Caco-2 (cell line): Measurements from ENCODE around the gene RMDN3. TPM values are rescaled to one million over a fixed set of nuclear protein-coding genes. Genes with fewer than 3 reads are reported as not detected.

Experiments used
- BruUV-seq: library from RNA; stranded (reverse); fragments of 400-500 nt; replicated peaks from 2 replicates; lab custom pipeline; 2021; lab: Mats Ljungman, UMichigan
- CTCF ChIA-PET: fragments of 300-600 bp; sonication (Branson Sonifier 250); formaldehyde crosslinking; loops from one replicate; lab custom pipeline; 2022; ENCODE audit warnings: antibody characterized with exemption; lab: Charles Lee
- POLR2A ChIA-PET: fragments of 300-600 bp; sonication (Branson Sonifier 250); formaldehyde crosslinking; loops from one replicate; lab custom pipeline; 2022; ENCODE audit warnings: antibody characterized with exemption; lab: Charles Lee
- DNase-seq, 2 experiments: peaks; one replicate each; pipeline versions ENCODE4 v3.0.0 to v3.0.0-alpha.2; 2020 to 2022
- H3K27me3 ChIP-seq: replicated peaks from 2 replicates; pipeline ENCODE4 v1.6.0; 2011; ENCODE audit warnings: low read length; ENCODE audit not compliant: control insufficient read depth, insufficient read depth
- H3K36me3 ChIP-seq: 2 replicates; pipeline ENCODE4 v1.5.1; 2011; ENCODE audit warnings: low read length; ENCODE audit not compliant: control insufficient read depth, insufficient read depth
- H3K4me1 ChIP-seq: fragments of 250-450 bp; sonication (Bioruptor Pico); 2 replicates; pipeline ENCODE4 v1.5.1; 2020; ENCODE audit warnings: mild to moderate bottlenecking
- H3K4me3 ChIP-seq: 2 replicates; pipeline ENCODE4 v1.5.1; 2011; ENCODE audit warnings: low read depth, mild to moderate bottlenecking, control low read depth, low read length
- H3K9me3 ChIP-seq: fragments of 250-450 bp; sonication (Bioruptor Pico); 2 replicates; pipeline ENCODE4 v1.5.1; 2020; ENCODE audit warnings: mild to moderate bottlenecking, moderate library complexity
- H3K27ac Mint-ChIP-seq: one replicate; pipeline ENCODE4 v1.8.0; 2022; ENCODE audit warnings: mixed read lengths; ENCODE audit not compliant: unreplicated experiment
- H3K27me3 Mint-ChIP-seq: one replicate; pipeline ENCODE4 v1.8.0; 2022; ENCODE audit warnings: mixed read lengths; ENCODE audit not compliant: insufficient read depth, unreplicated experiment
- H3K36me3 Mint-ChIP-seq: one replicate; pipeline ENCODE4 v1.8.0; 2022; ENCODE audit warnings: mild to moderate bottlenecking, mixed read lengths; ENCODE audit not compliant: insufficient read depth, unreplicated experiment
- H3K4me1 Mint-ChIP-seq: one replicate; pipeline ENCODE4 v1.8.0; 2022; ENCODE audit warnings: low read depth, mixed read lengths; ENCODE audit not compliant: unreplicated experiment
- H3K4me3 Mint-ChIP-seq: one replicate; pipeline ENCODE4 v1.8.0; 2022; ENCODE audit warnings: mild to moderate bottlenecking, moderate library complexity, mixed read lengths; ENCODE audit not compliant: unreplicated experiment
- H3K9me3 Mint-ChIP-seq: one replicate; pipeline ENCODE4 v1.8.0; 2022; ENCODE audit warnings: mixed read lengths; ENCODE audit not compliant: unreplicated experiment
- CTCF ChIP-seq, 2 experiments: fragments of 200-600 bp in 1 of 2; IDR thresholded peaks; 1 replicate in 1 of 2; 2 replicates in 1 of 2; pipeline versions ENCODE4 v1.5.1 to v1.8.0; 2011 to 2022; ENCODE audit warnings: antibody characterized with exemption in 1 of 2, control low read depth in 1 of 2, inconsistent platforms in 1 of 2, low read depth in 1 of 2, low read length in 1 of 2, mild to moderate bottlenecking in 1 of 2, moderate library complexity in 1 of 2; ENCODE audit not compliant: insufficient read depth in 1 of 2, severe bottlenecking in 1 of 2, unreplicated experiment in 1 of 2
- intact Hi-C: fragments of 100-400 bp; cut with micrococcal nuclease; formaldehyde crosslinking; loops from one replicate; pipeline ENCODE4 v1.10.0; 2022; ENCODE audit not compliant: unreplicated experiment
- total RNA-seq: library from RNA; stranded (reverse); gene quantifications from 2 replicates; pipeline ENCODE4 v1.2.3, GENCODE V29; 2022

Gene RMDN3
- total RNA-seq, 1 experiment from 2014 or later = 48.0 TPM

- no peaks in the 10 kb centered on the region; the same call in 1 of the 2 replicates for H3K36me3 ChIP-seq
- H3K4me3 ChIP-seq = peak overlapping the region; percentile 68
- no TSS peak for BruUV-seq
- Mint-ChIP-seq H3K27me3 (no peaks in the 10 kb centered on the region), H3K36me3 (peaks cover 18% of the 10 kb centered on the region), H3K4me1 (no peaks in the 10 kb centered on the region), H3K9me3 (no peaks in the 10 kb centered on the region), H3K27ac (peak overlapping the region; percentile 99), H3K4me3 (peak overlapping the region; percentile 91)
- H3K27me3 ChIP-seq = no peaks in the 10 kb centered on the region
- POLR2A ChIA-PET = interaction anchor here (1.3 kb wide), 1 partner anchor 9 kb away, joined by 4 read pairs; the partner anchor contains the start of gene GCHFR
- intact Hi-C loops = loop anchor here (2.0 kb wide), 1 partner anchor 140 kb away; the partner anchor contains the start of gene VPS18
- no peak for TF ChIP-seq CTCF (IDR thresholded peaks at IDR 0.05; ENCODE audit: insufficient read depth in 1 of 2, low read depth in 1 of 2, low read length in 1 of 2, severe bottlenecking in 1 of 2, unreplicated experiment in 1 of 2)
- no peaks in the 10 kb centered on the region for H3K4me1 ChIP-seq
- peak in 1 of 2 experiments; percentile 27 for DNase-seq
- CTCF ChIA-PET = no interaction called here
- H3K9me3 ChIP-seq = no peaks in the 10 kb centered on the region
Observed at GRCh38 chr15:40754574-40754882, 526 bp downstream of the RMDN3 start.

GRCh38 chr15:40751745-40752144 is 3.3 kb downstream of the RMDN3 start:
- H3K36me3 Mint-ChIP-seq = peaks cover 32% of the 10 kb centered on the region
- TF ChIP-seq CTCF (IDR thresholded peaks at IDR 0.05; ENCODE audit: insufficient read depth in 1 of 2, low read depth in 1 of 2, low read length in 1 of 2, severe bottlenecking in 1 of 2, unreplicated experiment in 1 of 2) = no peak
- POLR2A ChIA-PET = no interaction called here
- BruUV-seq = no TSS peak
- no peak overlapping the region for H3K27ac Mint-ChIP-seq
- CTCF ChIA-PET = no interaction called here
- Histone ChIP-seq H3K4me3 (no peak overlapping the region), H3K27me3 (no peaks in the 10 kb centered on the region), H3K9me3 (no peaks in the 10 kb centered on the region), H3K4me1 (peaks cover 15% of the 10 kb centered on the region), H3K36me3 (no peaks in the 10 kb centered on the region; the same call in 1 of the 2 replicates)
- intact Hi-C loops = no loop called here
- no peak overlapping the region for H3K4me3 Mint-ChIP-seq
- H3K9me3 Mint-ChIP-seq = no peaks in the 10 kb centered on the region
- peaks cover 12% of the 10 kb centered on the region for H3K4me1 Mint-ChIP-seq
- no peaks in the 10 kb centered on the region for H3K27me3 Mint-ChIP-seq
- no peak for DNase-seq

DNA sequence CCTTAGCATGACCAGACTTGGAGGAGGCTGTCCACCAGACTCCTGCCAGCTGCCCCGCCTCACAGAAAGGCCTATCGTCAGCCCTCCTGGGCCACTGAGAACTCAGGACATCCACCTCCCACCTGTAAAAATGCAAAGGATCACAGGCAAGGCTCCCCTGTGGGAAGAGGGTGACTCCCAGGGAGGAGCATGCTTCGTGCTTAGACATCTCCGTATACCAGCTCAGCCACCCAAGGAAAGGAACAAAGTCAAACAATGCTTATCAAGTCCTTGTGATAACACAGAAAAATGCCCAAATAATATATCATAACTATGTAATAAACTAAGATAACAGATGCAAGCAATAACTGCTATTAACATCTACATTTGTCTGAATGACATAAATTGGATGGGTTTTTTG is 4.2 kb downstream of the RMDN3 start:
- no peaks in the 10 kb centered on the region for H3K9me3 Mint-ChIP-seq
- TSS peak; percentile 4 for BruUV-seq
- no peaks in the 10 kb centered on the region for H3K27me3 Mint-ChIP-seq
- no peak for TF ChIP-seq CTCF (IDR thresholded peaks at IDR 0.05; ENCODE audit: insufficient read depth in 1 of 2, low read depth in 1 of 2, low read length in 1 of 2, severe bottlenecking in 1 of 2, unreplicated experiment in 1 of 2)
- Histone ChIP-seq H3K9me3 (no peaks in the 10 kb centered on the region), H3K4me1 (peaks cover 15% of the 10 kb centered on the region), H3K27me3 (no peaks in the 10 kb centered on the region), H3K36me3 (no peaks in the 10 kb centered on the region; the same call in 1 of the 2 replicates), H3K4me3 (no peak overlapping the region)
- DNase-seq = no peak
- ChIA-PET CTCF (interaction anchor here (0.5 kb wide), 1 partner anchor 161 kb away, joined by 3 read pairs; no protein-coding TSS in a partner anchor), POLR2A (no interaction called here)
- peaks cover 12% of the 10 kb centered on the region for H3K4me1 Mint-ChIP-seq
- peaks cover 39% of the 10 kb centered on the region for H3K36me3 Mint-ChIP-seq
- intact Hi-C loops = no loop called here
- H3K27ac Mint-ChIP-seq = no peak overlapping the region
- H3K4me3 Mint-ChIP-seq = no peak overlapping the region
